H9 (cell line): ENCODE data around the gene DPYD. TPM values are rescaled to one million over a fixed set of nuclear protein-coding genes. Genes with fewer than 3 reads are reported as not detected.

Source experiments
- DNase-seq: peaks from one replicate; pipeline ENCODE4 v3.0.0-alpha.2; 2017
- H2AFZ ChIP-seq: one replicate; pipeline ENCODE4 v1.6.1; 2013; ENCODE audit warnings: mild to moderate bottlenecking, low read length, control low read depth, moderate library complexity
- H2AK5ac ChIP-seq: 2 replicates; pipeline ENCODE4 v1.6.1; 2013; ENCODE audit warnings: low read length, control low read depth, mixed read lengths; ENCODE audit not compliant: insufficient read length
- H2BK120ac ChIP-seq: one replicate; pipeline ENCODE4 v1.6.1; 2013; ENCODE audit warnings: low read depth, mild to moderate bottlenecking, low read length, control low read depth, inconsistent platforms; ENCODE audit not compliant: poor library complexity, severe bottlenecking
- H2BK12ac ChIP-seq: 2 replicates; pipeline ENCODE4 v1.6.1; 2013; ENCODE audit warnings: low read length, control low read depth, mixed read lengths, low read depth; ENCODE audit not compliant: insufficient read length
- H2BK15ac ChIP-seq: 2 replicates; pipeline ENCODE4 v1.6.1; 2013; ENCODE audit warnings: low read depth, low read length, control low read depth
- H2BK20ac ChIP-seq: one replicate; pipeline ENCODE4 v1.6.1; 2013; ENCODE audit warnings: low read depth, mild to moderate bottlenecking, low read length, control low read depth, inconsistent platforms; ENCODE audit not compliant: poor library complexity, severe bottlenecking
- H2BK5ac ChIP-seq: 2 replicates; pipeline ENCODE4 v1.6.1; 2013; ENCODE audit warnings: low read length, control low read depth, mixed read lengths; ENCODE audit not compliant: insufficient read length
- H3K14ac ChIP-seq: 2 replicates; pipeline ENCODE4 v1.6.1; 2013; ENCODE audit warnings: low read length, control low read depth; ENCODE audit not compliant: insufficient read depth
- H3K18ac ChIP-seq: 2 replicates; pipeline ENCODE4 v1.6.1; 2013; ENCODE audit warnings: low read depth, mild to moderate bottlenecking, mixed read lengths, low read length, control low read depth; ENCODE audit not compliant: insufficient read length
- H3K23ac ChIP-seq: 2 replicates; pipeline ENCODE4 v1.6.1; 2013; ENCODE audit warnings: low read length, control low read depth, mixed read lengths, low read depth; ENCODE audit not compliant: insufficient read length
- H3K23me2 ChIP-seq: 2 replicates; pipeline ENCODE4 v1.6.1; 2013; ENCODE audit warnings: low read depth, mild to moderate bottlenecking, mixed read lengths, low read length, control low read depth; ENCODE audit not compliant: insufficient read length, poor library complexity, severe bottlenecking
- H3K27ac ChIP-seq: 2 replicates; pipeline ENCODE4 v1.5.1; 2013; ENCODE audit warnings: low read length, control low read depth, mixed read lengths, low read depth; ENCODE audit not compliant: insufficient read length
- H3K27me3 ChIP-seq: 2 replicates; pipeline ENCODE4 v1.6.1; 2013; ENCODE audit warnings: low read length, control low read depth, inconsistent platforms; ENCODE audit not compliant: insufficient read depth
- H3K4ac ChIP-seq: 2 replicates; pipeline ENCODE4 v1.6.1; 2013; ENCODE audit warnings: low read depth, mild to moderate bottlenecking, control low read depth, inconsistent platforms, low read length, moderate library complexity
- H3K4me1 ChIP-seq: 2 replicates; pipeline ENCODE4 v1.6.1; 2013; ENCODE audit warnings: low read length, control low read depth, inconsistent platforms; ENCODE audit not compliant: insufficient read depth
- H3K4me2 ChIP-seq: 2 replicates; pipeline ENCODE4 v1.6.1; 2013; ENCODE audit warnings: low read length, control low read depth, mixed read lengths; ENCODE audit not compliant: insufficient read length, insufficient read depth
- H3K56ac ChIP-seq: 2 replicates; pipeline ENCODE4 v1.6.1; 2013; ENCODE audit warnings: low read depth, mild to moderate bottlenecking, mixed read lengths, low read length, control low read depth; ENCODE audit not compliant: insufficient read length
- H3K79me1 ChIP-seq: 2 replicates; pipeline ENCODE4 v1.6.1; 2013; ENCODE audit warnings: low read depth, mild to moderate bottlenecking, moderate library complexity, low read length, control low read depth, inconsistent platforms; ENCODE audit not compliant: insufficient read depth, poor library complexity, severe bottlenecking
- H3K79me2 ChIP-seq: 2 replicates; pipeline ENCODE4 v1.6.1; 2013; ENCODE audit warnings: low read length, control low read depth, inconsistent platforms; ENCODE audit not compliant: insufficient read depth
- H3K9ac ChIP-seq: 2 replicates; pipeline ENCODE4 v1.6.1; 2013; ENCODE audit warnings: low read length, control low read depth, mixed read lengths; ENCODE audit not compliant: insufficient read length; ENCODE audit errors: extremely low read depth
- H3K9me3 ChIP-seq: one replicate; pipeline ENCODE4 v1.6.1; 2013; ENCODE audit warnings: low read depth, low read length, inconsistent platforms; ENCODE audit not compliant: control insufficient read depth
- H3T11ph ChIP-seq: one replicate; pipeline ENCODE4 v1.6.1; 2013; ENCODE audit warnings: mild to moderate bottlenecking, low read length, control low read depth, inconsistent platforms
- H4K20me1 ChIP-seq: one replicate; pipeline ENCODE4 v1.6.1; 2013; ENCODE audit not compliant: control insufficient read depth, insufficient read length, insufficient read depth
- H4K5ac ChIP-seq: 2 replicates; pipeline ENCODE4 v1.6.1; 2013; ENCODE audit warnings: low read depth, mild to moderate bottlenecking, mixed read lengths, low read length, control low read depth; ENCODE audit not compliant: insufficient read length
- H4K8ac ChIP-seq: replicated peaks from 2 replicates; pipeline ENCODE4 v1.6.1; 2013; ENCODE audit warnings: low read length, control low read depth, mixed read lengths, low read depth; ENCODE audit not compliant: insufficient read length
- H4K91ac ChIP-seq: 2 replicates; pipeline ENCODE4 v1.6.1; 2013; ENCODE audit warnings: low read depth, mild to moderate bottlenecking, moderate library complexity, mixed read lengths, low read length, control low read depth; ENCODE audit not compliant: insufficient read length
- H3K27ac Mint-ChIP-seq, 3 experiments: 2 replicates in 2 of 3; 3 replicates in 1 of 3; pipeline ENCODE4 v1.8.0; 2020 to 2021; ENCODE audit warnings: mixed read lengths in 3 of 3, mild to moderate bottlenecking in 1 of 3, moderate library complexity in 1 of 3
- H3K27me3 Mint-ChIP-seq: 2 replicates; pipeline ENCODE4 v1.8.0; 2021; ENCODE audit warnings: low read depth, mild to moderate bottlenecking, moderate library complexity, mixed read lengths
- H3K36me3 Mint-ChIP-seq, 3 experiments: 2 replicates in 2 of 3; 3 replicates in 1 of 3; pipeline ENCODE4 v1.8.0; 2020 to 2021; ENCODE audit warnings: low read depth in 3 of 3, mixed read lengths in 3 of 3; ENCODE audit not compliant: insufficient read depth in 1 of 3
- H3K4me1 Mint-ChIP-seq, 2 experiments: 2 replicates each; pipeline ENCODE4 v1.8.0; 2020; ENCODE audit warnings: mixed read lengths in 2 of 2
- H3K4me3 Mint-ChIP-seq, 2 experiments: 2 replicates in 1 of 2; 3 replicates in 1 of 2; pipeline ENCODE4 v1.8.0; 2020 to 2021; ENCODE audit warnings: mild to moderate bottlenecking in 2 of 2, mixed read lengths in 2 of 2, moderate library complexity in 1 of 2
- H3K9me3 Mint-ChIP-seq, 2 experiments: 2 replicates in 1 of 2; 3 replicates in 1 of 2; pipeline ENCODE4 v1.8.0; 2020; ENCODE audit warnings: mild to moderate bottlenecking in 2 of 2, mixed read lengths in 2 of 2, moderate library complexity in 1 of 2
- WGBS: extraction: QIAGEN DNeasy Blood & Tissue Kit; methylation state at CpG from one replicate; pipeline ENCODE4 v1.1.7; 2013; ENCODE audit warnings: missing lambda C conversion rate, low lambda C conversion rate, mixed read lengths; ENCODE audit not compliant: insufficient read length; ENCODE audit errors: extremely low coverage; 5-methylcytosine and 5-hydroxymethylcytosine counted together
- total RNA-seq: library from RNA; stranded (reverse); gene quantifications from 2 replicates; pipeline ENCODE4 v1.2.1, GENCODE V29; 2021
- TF ChIP-seq, protein P1 (sequence below): fragments of 200-600 bp; sonication (generic); conservative IDR thresholded peaks from 3 replicates; pipeline ENCODE4 v1.8.0; 2021; ENCODE audit warnings: antibody characterized with exemption, mild to moderate bottlenecking

The DPYD gene
- total RNA-seq, 1 experiment from 2014 or later, result 0.37 TPM

GRCh38 chr1:97314685-97315084, 606.1 kb downstream of the DPYD start:
- no peak for DNase-seq
- Mint-ChIP-seq H3K27ac (no peak overlapping the region), H3K4me3 (no peak overlapping the region), H3K27me3 (no peaks in the 10 kb centered on the region), H3K36me3 (no peaks in the 10 kb centered on the region), H3K9me3 (no peaks in the 10 kb centered on the region; a peak in 1 of 5 replicates), H3K4me1 (peaks cover 2 to 7% of the 10 kb centered on the region in 2 experiments; a peak in 1 of 4 replicates)
- Histone ChIP-seq H3K27me3 (no peaks in the 10 kb centered on the region), H2BK15ac (no peak overlapping the region), H3T11ph (no peak overlapping the region), H3K79me1 (no peaks in the 10 kb centered on the region), H2BK12ac (no peak overlapping the region), H2AFZ (no peak overlapping the region), H2BK20ac (no peak overlapping the region), H4K20me1 (no peaks in the 10 kb centered on the region), H2BK5ac (no peak overlapping the region), H3K14ac (no peak overlapping the region), H3K79me2 (no peaks in the 10 kb centered on the region), H4K8ac (no peak overlapping the region), H3K23ac (no peak overlapping the region), H3K4me2 (no peak overlapping the region), H3K4ac (no peak overlapping the region), H3K4me1 (no peaks in the 10 kb centered on the region), H3K9ac (no peak overlapping the region), H2AK5ac (no peak overlapping the region), H3K9me3 (no peaks in the 10 kb centered on the region), H3K18ac (no peak overlapping the region), H3K56ac (no peak overlapping the region), H2BK120ac (no peak overlapping the region), H4K91ac (no peak overlapping the region), H3K23me2 (no peaks in the 10 kb centered on the region), H4K5ac (no peak overlapping the region), H3K27ac (no peak overlapping the region)
- TF ChIP-seq, protein P1, sequence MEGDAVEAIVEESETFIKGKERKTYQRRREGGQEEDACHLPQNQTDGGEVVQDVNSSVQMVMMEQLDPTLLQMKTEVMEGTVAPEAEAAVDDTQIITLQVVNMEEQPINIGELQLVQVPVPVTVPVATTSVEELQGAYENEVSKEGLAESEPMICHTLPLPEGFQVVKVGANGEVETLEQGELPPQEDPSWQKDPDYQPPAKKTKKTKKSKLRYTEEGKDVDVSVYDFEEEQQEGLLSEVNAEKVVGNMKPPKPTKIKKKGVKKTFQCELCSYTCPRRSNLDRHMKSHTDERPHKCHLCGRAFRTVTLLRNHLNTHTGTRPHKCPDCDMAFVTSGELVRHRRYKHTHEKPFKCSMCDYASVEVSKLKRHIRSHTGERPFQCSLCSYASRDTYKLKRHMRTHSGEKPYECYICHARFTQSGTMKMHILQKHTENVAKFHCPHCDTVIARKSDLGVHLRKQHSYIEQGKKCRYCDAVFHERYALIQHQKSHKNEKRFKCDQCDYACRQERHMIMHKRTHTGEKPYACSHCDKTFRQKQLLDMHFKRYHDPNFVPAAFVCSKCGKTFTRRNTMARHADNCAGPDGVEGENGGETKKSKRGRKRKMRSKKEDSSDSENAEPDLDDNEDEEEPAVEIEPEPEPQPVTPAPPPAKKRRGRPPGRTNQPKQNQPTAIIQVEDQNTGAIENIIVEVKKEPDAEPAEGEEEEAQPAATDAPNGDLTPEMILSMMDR, result no peak
- WGBS, result no CpG with 5 or more reads among the region's 4 CpGs
